GM10248 (cell line): Measurements from ENCODE around the gene GMPPB.
"Not testable (repeated sequence)": the region's sequence is repeated elsewhere in the genome, so short reads cannot be mapped to it uniquely, and the experiment has no call there.

ENCODE experiments used
- CTCF ChIA-PET: fragments of 300-600 bp; sonication (Branson Sonifier 250); formaldehyde crosslinking; extraction: SDS; loops from one replicate; lab custom pipeline; 2021; ENCODE audit warnings: antibody characterized with exemption; lab: Yijun Ruan, JAX
- POLR2A ChIA-PET: fragments of 350-650 bp; sonication (Branson Sonifier 250); formaldehyde crosslinking; extraction: SDS; loops from one replicate; lab custom pipeline; 2020; ENCODE audit warnings: antibody characterized with exemption; lab: Yijun Ruan, JAX
- DNase-seq: peaks from one replicate; pipeline ENCODE4 v3.0.0; 2012; ENCODE audit errors: extremely low spot score
- CTCF ChIP-seq: IDR thresholded peaks from 2 replicates; pipeline ENCODE4 v1.5.1; 2012; ENCODE audit warnings: mild to moderate bottlenecking, low read depth; ENCODE audit errors: extremely low read depth, missing control alignments, control extremely low read depth

GMPPB gene

GRCh38 chr3:49700453-49701128 lies 23.2 kb downstream of the GMPPB start:
- no peak for DNase-seq
- CTCF ChIA-PET = interaction anchor here (0.9 to 5.0 kb wide), 5 partner anchors 18 to 161 kb away, joined by 3 to 37 read pairs (median 13); partner anchors contain the start of gene AMIGO3
- peak; percentile 9 for TF ChIP-seq CTCF

GRCh38 chr3:49700014-49700413 lies 23.7 kb downstream of the GMPPB start:
- TF ChIP-seq CTCF = no peak
- CTCF ChIA-PET = interaction anchor here (1.3 to 5.0 kb wide), 2 partner anchors 19 to 160 kb away, joined by 5 to 37 read pairs; partner anchors contain the start of gene AMIGO3
- POLR2A ChIA-PET = no interaction called here
- no peak for DNase-seq

More at GRCh38 chr3:49700453-49701128, 23.2 kb downstream of the GMPPB start:
- POLR2A ChIA-PET = no interaction called here

GRCh38 chr3:49699281-49699979 lies 24.3 kb downstream of the GMPPB start:
- ChIA-PET CTCF (interaction anchor here (1.3 kb wide), 1 partner anchor 160 kb away, joined by 5 read pairs; no protein-coding TSS in a partner anchor), POLR2A (no interaction called here)
- no peak for TF ChIP-seq CTCF
- DNase-seq = no peak

- POLR2A ChIA-PET = interaction anchor here (0.5 kb wide), 1 partner anchor 772 kb away, joined by 5 read pairs; no protein-coding TSS in a partner anchor
- CTCF ChIA-PET, DNase-seq: not testable (repeated sequence)
Observed at GRCh38 chr3:49695350-49696015, 28.3 kb downstream of the GMPPB start.

- POLR2A ChIA-PET, CTCF ChIA-PET, DNase-seq: not testable (repeated sequence)
Observed at GRCh38 chr3:49694409-49695070, 29.2 kb downstream of the GMPPB start.

GRCh38 chr3:49691481-49691880 lies 32.3 kb downstream of the GMPPB start:
- POLR2A ChIA-PET = not testable (repeated sequence)

GRCh38 chr3:49690856-49691255 lies 32.9 kb downstream of the GMPPB start:
- POLR2A ChIA-PET, DNase-seq, CTCF ChIA-PET: not testable (repeated sequence)

More at GRCh38 chr3:49691481-49691880, 32.3 kb downstream of the GMPPB start:
- DNase-seq, CTCF ChIA-PET: not testable (repeated sequence)

- DNase-seq, POLR2A ChIA-PET: not testable (repeated sequence)
- CTCF ChIA-PET = interaction anchor here (1.0 to 1.3 kb wide), 2 partner anchors 29 to 150 kb away, joined by 3 to 4 read pairs; no protein-coding TSS in a partner anchor
Observed at GRCh38 chr3:49689908-49690624, 33.7 kb downstream of the GMPPB start.
